Activated T-cell treated with anti-CD3 and anti-CD28 coated beads, Interleukin-2, amount 50 U/mL, for 24 hours (primary cell): ENCODE results near the gene GREB1.

Source experiments
- DNase-seq: peaks from one replicate; pipeline ENCODE4 v3.0.0-alpha.2; 2020
- H3K27ac Mint-ChIP-seq: 2 replicates; pipeline ENCODE4 v1.8.0; 2020; ENCODE audit warnings: mild to moderate bottlenecking, mixed read lengths
- H3K27me3 Mint-ChIP-seq: 2 replicates; pipeline ENCODE4 v1.8.0; 2020; ENCODE audit warnings: mixed read lengths
- H3K36me3 Mint-ChIP-seq: 2 replicates; pipeline ENCODE4 v1.8.0; 2020; ENCODE audit warnings: low read depth, mixed read lengths
- H3K4me1 Mint-ChIP-seq: 2 replicates; pipeline ENCODE4 v1.8.0; 2020; ENCODE audit warnings: low read depth, mixed read lengths
- H3K4me3 Mint-ChIP-seq: 2 replicates; pipeline ENCODE4 v1.8.0; 2020; ENCODE audit warnings: mild to moderate bottlenecking, moderate library complexity, mixed read lengths
- H3K9me3 Mint-ChIP-seq: 2 replicates; pipeline ENCODE4 v1.8.0; 2020; ENCODE audit warnings: mixed read lengths

GREB1 gene

GRCh38 chr2:11521775-11522174 is 12.1 kb upstream of the GREB1 start:
- H3K27me3 Mint-ChIP-seq: peaks cover 11% of the 10 kb centered on the region
- peaks cover 4% of the 10 kb centered on the region for H3K9me3 Mint-ChIP-seq
- no peak overlapping the region for H3K4me3 Mint-ChIP-seq
- no peaks in the 10 kb centered on the region for H3K4me1 Mint-ChIP-seq
- H3K36me3 Mint-ChIP-seq: no peaks in the 10 kb centered on the region
- H3K27ac Mint-ChIP-seq: no peak overlapping the region
- no peak for DNase-seq

- Mint-ChIP-seq H3K36me3 (no peaks in the 10 kb centered on the region), H3K4me1 (no peaks in the 10 kb centered on the region), H3K27me3 (peaks cover 34% of the 10 kb centered on the region), H3K4me3 (no peak overlapping the region), H3K27ac (no peak overlapping the region), H3K9me3 (peaks cover 7% of the 10 kb centered on the region)
- DNase-seq: no peak
These were observed 9.4 kb upstream of the GREB1 start for GRCh38 chr2:11524470-11524869.

GRCh38 chr2:11525762-11526161 is 8.1 kb upstream of the GREB1 start:
- no peak overlapping the region for H3K4me3 Mint-ChIP-seq
- no peaks in the 10 kb centered on the region for H3K36me3 Mint-ChIP-seq
- peaks cover 4% of the 10 kb centered on the region for H3K9me3 Mint-ChIP-seq
- no peaks in the 10 kb centered on the region for H3K4me1 Mint-ChIP-seq
- no peak for DNase-seq
- no peak overlapping the region for H3K27ac Mint-ChIP-seq
- H3K27me3 Mint-ChIP-seq: peaks cover 35% of the 10 kb centered on the region

- Mint-ChIP-seq H3K9me3 (peaks cover 4% of the 10 kb centered on the region), H3K4me3 (no peak overlapping the region)
- DNase-seq: no peak
These were observed 6.8 kb upstream of the GREB1 start for GRCh38 chr2:11527001-11527400.

GRCh38 chr2:11528228-11528627 is 5.6 kb upstream of the GREB1 start:
- Mint-ChIP-seq H3K9me3 (peaks cover 4% of the 10 kb centered on the region), H3K4me1 (no peaks in the 10 kb centered on the region), H3K27me3 (peaks cover 49% of the 10 kb centered on the region), H3K36me3 (no peaks in the 10 kb centered on the region), H3K27ac (no peak overlapping the region), H3K4me3 (no peak overlapping the region)
- DNase-seq: no peak

More at GRCh38 chr2:11527001-11527400, 6.8 kb upstream of the GREB1 start:
- H3K36me3 Mint-ChIP-seq: no peaks in the 10 kb centered on the region
- H3K4me1 Mint-ChIP-seq: no peaks in the 10 kb centered on the region
- H3K27ac Mint-ChIP-seq: no peak overlapping the region
- H3K27me3 Mint-ChIP-seq: peaks cover 38% of the 10 kb centered on the region

- Mint-ChIP-seq H3K36me3 (no peaks in the 10 kb centered on the region), H3K27ac (no peak overlapping the region), H3K4me3 (no peak overlapping the region), H3K27me3 (peaks cover 56% of the 10 kb centered on the region), H3K4me1 (no peaks in the 10 kb centered on the region), H3K9me3 (peaks cover 4% of the 10 kb centered on the region)
- no peak for DNase-seq
These were observed 2.9 kb upstream of the GREB1 start for GRCh38 chr2:11530864-11531465.

- no peak for DNase-seq
These were observed 1.3 kb upstream of the GREB1 start for GRCh38 chr2:11532416-11533055.

GRCh38 chr2:11534071-11534745 is 363 bp downstream of the GREB1 start:
- DNase-seq: no peak
- no peaks in the 10 kb centered on the region for H3K9me3 Mint-ChIP-seq
- H3K27ac Mint-ChIP-seq: no peak overlapping the region
- peaks cover 42% of the 10 kb centered on the region for H3K27me3 Mint-ChIP-seq
- H3K36me3 Mint-ChIP-seq: no peaks in the 10 kb centered on the region
- no peaks in the 10 kb centered on the region for H3K4me1 Mint-ChIP-seq
- no peak overlapping the region for H3K4me3 Mint-ChIP-seq

More at GRCh38 chr2:11532416-11533055, 1.3 kb upstream of the GREB1 start:
- no peak overlapping the region for H3K4me3 Mint-ChIP-seq
- H3K27me3 Mint-ChIP-seq: peaks cover 51% of the 10 kb centered on the region
- no peak overlapping the region for H3K27ac Mint-ChIP-seq
- no peaks in the 10 kb centered on the region for H3K4me1 Mint-ChIP-seq
- no peaks in the 10 kb centered on the region for H3K36me3 Mint-ChIP-seq
- no peaks in the 10 kb centered on the region for H3K9me3 Mint-ChIP-seq

GRCh38 chr2:11534746-11535484 is 1.1 kb downstream of the GREB1 start:
- no peak overlapping the region for H3K4me3 Mint-ChIP-seq
- no peaks in the 10 kb centered on the region for H3K9me3 Mint-ChIP-seq
- no peak overlapping the region for H3K27ac Mint-ChIP-seq
- H3K27me3 Mint-ChIP-seq: peaks cover 44% of the 10 kb centered on the region
- H3K36me3 Mint-ChIP-seq: no peaks in the 10 kb centered on the region
- no peak for DNase-seq
- no peaks in the 10 kb centered on the region for H3K4me1 Mint-ChIP-seq

GRCh38 chr2:11535899-11536344 is 2.1 kb downstream of the GREB1 start:
- Mint-ChIP-seq H3K9me3 (no peaks in the 10 kb centered on the region), H3K36me3 (no peaks in the 10 kb centered on the region), H3K4me3 (no peak overlapping the region), H3K27me3 (peaks cover 53% of the 10 kb centered on the region), H3K4me1 (no peaks in the 10 kb centered on the region), H3K27ac (no peak overlapping the region)
- no peak for DNase-seq

GRCh38 chr2:11537951-11538350 is 4.1 kb downstream of the GREB1 start:
- H3K4me1 Mint-ChIP-seq: no peaks in the 10 kb centered on the region
- no peaks in the 10 kb centered on the region for H3K9me3 Mint-ChIP-seq
- H3K27ac Mint-ChIP-seq: no peak overlapping the region
- H3K4me3 Mint-ChIP-seq: no peak overlapping the region
- H3K36me3 Mint-ChIP-seq: no peaks in the 10 kb centered on the region
- H3K27me3 Mint-ChIP-seq: peaks cover 55% of the 10 kb centered on the region
- no peak for DNase-seq

GRCh38 chr2:11539317-11540147 is 5.7 kb downstream of the GREB1 start:
- Mint-ChIP-seq H3K27ac (no peak overlapping the region), H3K9me3 (no peaks in the 10 kb centered on the region), H3K27me3 (peaks cover 53% of the 10 kb centered on the region), H3K36me3 (no peaks in the 10 kb centered on the region), H3K4me3 (no peak overlapping the region), H3K4me1 (no peaks in the 10 kb centered on the region)
- DNase-seq: no peak

GRCh38 chr2:11540148-11540995 is 6.5 kb downstream of the GREB1 start:
- Mint-ChIP-seq H3K9me3 (no peaks in the 10 kb centered on the region), H3K4me1 (no peaks in the 10 kb centered on the region), H3K27ac (no peak overlapping the region), H3K27me3 (peaks cover 53% of the 10 kb centered on the region), H3K4me3 (no peak overlapping the region), H3K36me3 (no peaks in the 10 kb centered on the region)
- DNase-seq: no peak
